Esophagus muscularis mucosa (tissue), 4 donors: ENCODE data around the gene RAD51B. TPM values are rescaled to one million over a fixed set of nuclear protein-coding genes. Genes with fewer than 3 reads are reported as not detected.
"Not testable (repeated sequence)": the region's sequence is repeated elsewhere in the genome, so short reads cannot be mapped to it uniquely, and the experiment has no call there.

ENCODE experiments used
- DNase-seq: peaks from one replicate; pipeline ENCODE4 v3.0.0-alpha.2; 2017; ENCODE audit errors: extremely low spot score
- H3K27ac ChIP-seq, 4 donors: fragments of 200-600 bp; sonication (generic); replicated peaks in 1 of 4; 1 replicate in 3 of 4; 2 replicates in 1 of 4; pipeline ENCODE4 v1.5.1; 2016 to 2019; ENCODE audit warnings: mild to moderate bottlenecking in 1 of 4
- H3K27me3 ChIP-seq, 4 donors: fragments of 200-600 bp; sonication (generic); one replicate each; pipeline versions ENCODE4 v1.5.1 to v1.6.0; 2016 to 2019
- H3K36me3 ChIP-seq, 4 donors: fragments of 200-600 bp; sonication (generic); one replicate each; pipeline ENCODE4 v1.5.1; 2016 to 2019
- H3K4me1 ChIP-seq, 4 donors: fragments of 200-600 bp; sonication (generic); one replicate each; pipeline ENCODE4 v1.5.1; 2016 to 2019
- H3K4me3 ChIP-seq, 4 donors: fragments of 200-600 bp; sonication (generic); 1 replicate in 2 of 4; 2 replicates in 2 of 4; pipeline ENCODE4 v1.5.1; 2016 to 2019; ENCODE audit warnings: mild to moderate bottlenecking in 4 of 4, moderate library complexity in 1 of 4
- H3K9me3 ChIP-seq, 4 donors: fragments of 200-600 bp; sonication (generic); 1 replicate in 3 of 4; 2 replicates in 1 of 4; pipeline ENCODE4 v1.5.1; 2016 to 2019
- EP300 ChIP-seq: sonication (generic); formaldehyde crosslinking; IDR thresholded peaks from one replicate; pipeline ENCODE4 v1.6.1; 2017; ENCODE audit warnings: antibody characterized with exemption
- POLR2A ChIP-seq: fragments of 450-650 bp; IDR thresholded peaks from one replicate; pipeline ENCODE4 v1.6.1; 2017; ENCODE audit warnings: antibody characterized with exemption, moderate library complexity, mild to moderate bottlenecking, low read depth
- POLR2AphosphoS5 ChIP-seq, 2 donors: sonication (generic); formaldehyde crosslinking; IDR thresholded peaks; one replicate each; pipeline ENCODE4 v1.6.1; 2017; ENCODE audit warnings: antibody characterized with exemption in 2 of 2
- WGBS: methylation state at CpG from one replicate; pipeline ENCODE4 v1.1.5; 2018; 5-methylcytosine and 5-hydroxymethylcytosine counted together
- intact Hi-C: fragments of 100-400 bp; cut with DNase I; formaldehyde crosslinking; loops from one replicate; pipeline ENCODE4 v1.15.1; 2023
- total RNA-seq, 4 donors: library from RNA; depleted of rRNA; stranded (reverse); fragments of >200 nt; gene quantifications; one replicate each; pipeline versions ENCODE4 v1.1.0 to v1.2.1, GENCODE V29; 2016
- TF ChIP-seq, protein P1 (sequence below), 3 experiments: fragments of 200-600 bp in 2 of 3; fragments of 450-650 bp in 1 of 3; sonication (generic) in 2 of 3; IDR thresholded peaks; one replicate each; pipeline ENCODE4 v1.5.1; 2017 to 2019; ENCODE audit warnings: antibody characterized with exemption in 3 of 3, mild to moderate bottlenecking in 2 of 3, moderate library complexity in 1 of 3

The RAD51B gene
- total RNA-seq, 4 donors from 2014 or later: 2.8 to 11.1 (median 5.1) TPM

GRCh38 chr14:68042586-68043210 is 223.1 kb downstream of the RAD51B start:
- no peak for DNase-seq
- Histone ChIP-seq H3K4me3 (no peak overlapping the region), H3K27ac (peak overlapping the region; percentile 51 to 87 (median 65)), H3K9me3 (no peaks in the 10 kb centered on the region), H3K27me3 (no peaks in the 10 kb centered on the region), H3K36me3 (no peaks in the 10 kb centered on the region), H3K4me1 (peaks cover 17 to 62% (median 56%) of the 10 kb centered on the region in 4 donors)
- TF ChIP-seq POLR2A: no peak
- TF ChIP-seq, protein P1, sequence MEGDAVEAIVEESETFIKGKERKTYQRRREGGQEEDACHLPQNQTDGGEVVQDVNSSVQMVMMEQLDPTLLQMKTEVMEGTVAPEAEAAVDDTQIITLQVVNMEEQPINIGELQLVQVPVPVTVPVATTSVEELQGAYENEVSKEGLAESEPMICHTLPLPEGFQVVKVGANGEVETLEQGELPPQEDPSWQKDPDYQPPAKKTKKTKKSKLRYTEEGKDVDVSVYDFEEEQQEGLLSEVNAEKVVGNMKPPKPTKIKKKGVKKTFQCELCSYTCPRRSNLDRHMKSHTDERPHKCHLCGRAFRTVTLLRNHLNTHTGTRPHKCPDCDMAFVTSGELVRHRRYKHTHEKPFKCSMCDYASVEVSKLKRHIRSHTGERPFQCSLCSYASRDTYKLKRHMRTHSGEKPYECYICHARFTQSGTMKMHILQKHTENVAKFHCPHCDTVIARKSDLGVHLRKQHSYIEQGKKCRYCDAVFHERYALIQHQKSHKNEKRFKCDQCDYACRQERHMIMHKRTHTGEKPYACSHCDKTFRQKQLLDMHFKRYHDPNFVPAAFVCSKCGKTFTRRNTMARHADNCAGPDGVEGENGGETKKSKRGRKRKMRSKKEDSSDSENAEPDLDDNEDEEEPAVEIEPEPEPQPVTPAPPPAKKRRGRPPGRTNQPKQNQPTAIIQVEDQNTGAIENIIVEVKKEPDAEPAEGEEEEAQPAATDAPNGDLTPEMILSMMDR (IDR thresholded peaks at IDR 0.05): no peak
- TF ChIP-seq POLR2AphosphoS5 (IDR thresholded peaks at IDR 0.05): no peak
- no peak for TF ChIP-seq EP300
- intact Hi-C loops: no loop called here
- 44% methylated on average over 2 of the region's 2 CpGs for WGBS

GRCh38 chr14:68043752-68044151 is 224.2 kb downstream of the RAD51B start:
- peak overlapping the region; percentile 51 to 87 (median 65) for H3K27ac ChIP-seq
- H3K4me1 ChIP-seq: peaks cover 17 to 62% (median 52%) of the 10 kb centered on the region in 4 donors

DNA sequence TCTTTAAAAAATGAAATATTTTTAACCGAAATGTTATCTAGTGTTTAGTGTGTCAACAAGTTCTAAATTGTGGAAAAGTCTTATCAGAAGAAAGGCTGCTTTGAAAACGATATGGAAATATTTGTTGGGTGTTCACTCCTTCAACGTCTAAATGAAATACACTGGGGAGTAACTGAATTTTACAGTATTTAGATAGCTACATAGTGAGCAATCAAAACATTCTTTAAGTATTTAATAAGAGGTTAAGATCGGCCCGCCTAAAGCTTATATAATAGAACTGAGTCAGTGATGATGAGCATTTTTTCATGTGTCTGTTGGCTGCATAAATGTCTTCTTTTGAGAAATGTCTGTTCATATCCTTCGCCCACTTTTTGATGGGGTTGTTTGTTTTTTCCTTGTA is 228.3 kb downstream of the RAD51B start:
- intact Hi-C loops: no loop called here
- peak overlapping the region in 2 of 4 donors; percentile 4 to 87 for H3K27ac ChIP-seq
- WGBS: 55% methylated on average over 6 of the region's 6 CpGs

More at GRCh38 chr14:68043752-68044151, 224.2 kb downstream of the RAD51B start:
- H3K9me3 ChIP-seq: no peaks in the 10 kb centered on the region
- H3K4me3 ChIP-seq: no peak overlapping the region
- TF ChIP-seq POLR2A (no peak), POLR2AphosphoS5 (IDR thresholded peaks at IDR 0.05) (no peak), EP300 (no peak)
- TF ChIP-seq, protein P1 (IDR thresholded peaks at IDR 0.05): no peak
- DNase-seq: no peak
- no peaks in the 10 kb centered on the region for H3K27me3 ChIP-seq
- intact Hi-C loops: no loop called here
- no peaks in the 10 kb centered on the region for H3K36me3 ChIP-seq

DNA sequence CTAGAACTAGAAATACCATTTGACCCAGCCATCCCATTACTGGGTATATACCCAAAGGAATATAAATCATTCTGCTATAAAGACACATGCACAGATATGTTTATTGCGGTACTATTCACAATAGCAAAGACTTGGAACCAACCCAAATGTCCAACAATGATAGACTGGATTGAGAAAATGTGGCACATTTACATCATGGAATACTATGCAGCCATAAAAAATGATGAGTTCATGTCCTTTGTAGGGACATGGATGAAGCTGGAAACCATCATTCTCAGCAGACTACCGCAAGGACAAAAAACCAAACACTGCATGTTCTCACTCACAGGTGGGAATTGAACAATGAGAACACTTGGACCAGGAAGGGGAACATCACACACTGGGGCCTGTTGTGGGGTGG is 229.2 kb downstream of the RAD51B start:
- H3K36me3 ChIP-seq, H3K9me3 ChIP-seq, H3K27ac ChIP-seq, H3K4me3 ChIP-seq, DNase-seq, H3K27me3 ChIP-seq, intact Hi-C loops: not testable (repeated sequence)
- 100% methylated on average over 2 of the region's 2 CpGs for WGBS
- peaks cover 11 to 33% (median 23%) of the 10 kb centered on the region in 4 donors for H3K4me1 ChIP-seq

More for the DNA sequence above, 228.3 kb downstream of the RAD51B start:
- Histone ChIP-seq H3K4me3 (no peak overlapping the region), H3K4me1 (peaks cover 16 to 42% (median 32%) of the 10 kb centered on the region in 4 donors), H3K9me3 (no peaks in the 10 kb centered on the region), H3K36me3 (no peaks in the 10 kb centered on the region), H3K27me3 (no peaks in the 10 kb centered on the region)
- TF ChIP-seq EP300: no peak
- TF ChIP-seq POLR2AphosphoS5 (IDR thresholded peaks at IDR 0.05): no peak
- TF ChIP-seq, protein P1 (IDR thresholded peaks at IDR 0.05): no peak
- no peak for TF ChIP-seq POLR2A
- DNase-seq: no peak

GRCh38 chr14:68050177-68050576 is 230.6 kb downstream of the RAD51B start:
- 95% methylated on average over 2 of the region's 2 CpGs for WGBS
- no peaks in the 10 kb centered on the region for H3K9me3 ChIP-seq
- H3K27me3 ChIP-seq: no peaks in the 10 kb centered on the region
- TF ChIP-seq POLR2A (no peak), POLR2AphosphoS5 (IDR thresholded peaks at IDR 0.05) (no peak), EP300 (no peak)
- TF ChIP-seq, protein P1 (IDR thresholded peaks at IDR 0.05): no peak
- H3K4me3 ChIP-seq: no peak overlapping the region
- no peak overlapping the region for H3K27ac ChIP-seq
- peaks cover 0 to 19% (median 11%) of the 10 kb centered on the region in 4 donors for H3K4me1 ChIP-seq
- H3K36me3 ChIP-seq: no peaks in the 10 kb centered on the region
- intact Hi-C loops: no loop called here
- no peak for DNase-seq
